A549 (cell line): ENCODE results near the gene TBPL2.

ENCODE experiments used
- CTCF ChIP-seq: fragments of >200 bp; sonication (Bioruptor Twin); formaldehyde crosslinking; IDR thresholded peaks from 3 replicates; pipeline ENCODE4 v1.5.1; 2016
- EHMT2 ChIP-seq: fragments of 200-600 bp; sonication (generic); IDR thresholded peaks from 2 replicates; pipeline ENCODE4 v1.6.1; 2016; ENCODE audit warnings: antibody characterized with exemption, low read depth, mild to moderate bottlenecking, moderate library complexity
- EP300 ChIP-seq, 2 experiments: fragments of >200 bp; sonication (Bioruptor Twin); formaldehyde crosslinking; IDR thresholded peaks; 2 replicates in 1 of 2; 3 replicates in 1 of 2; pipeline ENCODE4 v1.6.1; 2016 to 2017
- FOSL2 ChIP-seq, 2 experiments: fragments of 450-650 bp in 1 of 2; fragments of >200 bp in 1 of 2; sonication (Bioruptor Twin) in 1 of 2; formaldehyde crosslinking; IDR thresholded peaks; 2 replicates each; pipeline versions ENCODE4 v1.5.0 to v1.6.1; 2016 to 2020; ENCODE audit warnings: mild to moderate bottlenecking in 1 of 2, moderate library complexity in 1 of 2
- JUNB ChIP-seq: fragments of >200 bp; sonication (Bioruptor Twin); formaldehyde crosslinking; IDR thresholded peaks from 2 replicates; pipeline ENCODE4 v1.6.1; 2016
- MAFK ChIP-seq: fragments of 450-650 bp; IDR thresholded peaks from 2 replicates; pipeline ENCODE4 v1.6.1; 2014; ENCODE audit not compliant: partially characterized antibody
- MAZ ChIP-seq: fragments of 150-350 bp; IDR thresholded peaks from 2 replicates; pipeline ENCODE4 v1.6.1; 2014; ENCODE audit warnings: antibody characterized with exemption, low read depth, low read length, borderline replicate concordance
- MYC ChIP-seq: IDR thresholded peaks from 2 replicates; pipeline ENCODE4 v1.6.1; 2012; ENCODE audit warnings: mild to moderate bottlenecking, inconsistent platforms, low read length, improper control_type of control experiment, borderline replicate concordance
- PBX3 ChIP-seq: IDR thresholded peaks from 2 replicates; pipeline ENCODE4 v1.6.1; 2012
- POLR2A ChIP-seq: IDR thresholded peaks from 2 replicates; pipeline ENCODE4 v1.6.1; 2012; ENCODE audit warnings: mild to moderate bottlenecking, low read length
- POLR2AphosphoS2 ChIP-seq: conservative IDR thresholded peaks from 2 replicates; pipeline ENCODE4 v1.6.1; 2012; ENCODE audit warnings: low read length, improper control_type of control experiment, inconsistent platforms
- RAD21 ChIP-seq, 2 experiments: fragments of >200 bp in 1 of 2; sonication (Bioruptor Twin) in 1 of 2; formaldehyde crosslinking in 1 of 2; IDR thresholded peaks in 1 of 2; conservative IDR thresholded peaks in 1 of 2; 2 replicates in 1 of 2; 3 replicates in 1 of 2; pipeline ENCODE4 v1.6.1; 2012 to 2018; ENCODE audit warnings: inconsistent platforms in 1 of 2
- REST ChIP-seq: fragments of 200-600 bp; sonication (generic); IDR thresholded peaks from 2 replicates; pipeline ENCODE4 v1.6.1; 2016; ENCODE audit warnings: antibody characterized with exemption, mild to moderate bottlenecking, moderate library complexity
- RFX5 ChIP-seq: fragments of 450-650 bp; IDR thresholded peaks from 2 replicates; pipeline ENCODE4 v1.7.1; 2014; ENCODE audit warnings: antibody characterized with exemption, mild to moderate bottlenecking, moderate library complexity

- TF ChIP-seq POLR2AphosphoS2: no peak
- TF ChIP-seq POLR2A: no peak
- no peak for TF ChIP-seq CTCF
- TF ChIP-seq EP300 (IDR thresholded peaks at IDR 0.05): no peak
- no peak for TF ChIP-seq MYC
- no peak for TF ChIP-seq EHMT2
- TF ChIP-seq MAFK: no peak
- no peak for TF ChIP-seq FOSL2 (IDR thresholded peaks at IDR 0.05)
- no peak for TF ChIP-seq FOSL2 (CRISPR knock-in tag; IDR thresholded peaks at IDR 0.05)
- TF ChIP-seq JUNB: no peak
- no peak for TF ChIP-seq REST
- no peak for TF ChIP-seq PBX3
- no peak for TF ChIP-seq RFX5
- TF ChIP-seq RAD21 (conservative IDR thresholded peaks at IDR 0.05 in 1 of 2, IDR thresholded peaks at IDR 0.05 in 1 of 2): no peak
- TF ChIP-seq MAZ: no peak
Observed at GRCh38 chr14:55427439-55427838, 13.0 kb downstream of the TBPL2 start.
